ENCODE results near the gene KLRF1. TPM values are rescaled to one million over a fixed set of nuclear protein-coding genes. Genes with fewer than 3 reads are reported as not detected.
A peak's percentile ranks its signal among the peaks of the same experiment; 100 is the strongest.

Gene KLRF1
- total and polyA plus RNA-seq, 2 experiments from 2014 or later, result 0.50 TPM; not detected in 1

- Mint-ChIP-seq H3K4me3 (peak overlapping the region; percentile 14; the same call in 1 of the 3 replicates), H3K9me3 (peaks cover 4% of the 10 kb centered on the region; the same call in 2 of the 3 replicates), H3K27me3 (ENCODE audit: insufficient read depth, low read depth, poor library complexity) (no peaks in the 10 kb centered on the region), H3K27ac (peak overlapping the region; percentile 68), H3K4me1 (peaks cover 38% of the 10 kb centered on the region), H3K36me3 (ENCODE audit: low read depth) (peaks cover 11% of the 10 kb centered on the region)
- Histone ChIP-seq H2AFZ (no peak overlapping the region), H3K4me1 (ENCODE audit: insufficient read depth) (peaks cover 42% of the 10 kb centered on the region), H3K9me2 (ENCODE audit: insufficient read depth) (0 out of 2 replicates have a peak, but pooled peaks cover 5% of the 10 kb centered on the region), H3K27ac (ENCODE audit: low read depth) (peak overlapping the region; percentile 46; the same call in 1 of the 2 replicates), H3K4me2 (peak overlapping the region; percentile 35), H3K27me3 (ENCODE audit: insufficient read depth) (no peaks in the 10 kb centered on the region), H4K20me1 (replicated peaks; ENCODE audit: insufficient read depth) (no peaks in the 10 kb centered on the region), H3F3A (replicated peaks; ENCODE audit: low read depth) (no peaks in the 10 kb centered on the region), H3K36me3 (ENCODE audit: insufficient read depth) (no peaks in the 10 kb centered on the region), H3K79me2 (replicated peaks; ENCODE audit: insufficient read depth) (no peaks in the 10 kb centered on the region), H3K4me3 (no peak overlapping the region)
- no peak for DNase-seq (ENCODE audit: low spot score)
- ATAC-seq, result no peak; the same call in 2 of the 3 replicates
- TF ChIP-seq STAT1 (IDR thresholded peaks at IDR 0.05; ENCODE audit: unreplicated experiment) (no peak), EZH2phosphoT487 (IDR thresholded peaks at IDR 0.05; ENCODE audit: unreplicated experiment) (no peak), NANOG (IDR thresholded peaks at IDR 0.05; ENCODE audit: borderline replicate concordance) (peak; percentile 64; the same call in 1 of the 2 replicates), CTCF (conservative IDR thresholded peaks at IDR 0.05; ENCODE audit: low read depth in 2 of 2) (no peak), ETS1 (IDR thresholded peaks at IDR 0.05) (0 out of 2 replicates have a peak, but pooled peaks have one; percentile 28), CREB1 (CRISPR knock-in tag; IDR thresholded peaks at IDR 0.05; ENCODE audit: low read depth) (no peak), ZNF462 (CRISPR knock-in tag; IDR thresholded peaks at IDR 0.05) (peak; percentile 31; the same call in 1 of the 2 replicates)
These were observed 44.5 kb upstream of the KLRF1 start for GRCh38 chr12:9782547-9783382.

Data from GM23338 (cell line).